Measurements from ENCODE around the gene PNPLA3.
A peak's percentile ranks its signal among the peaks of the same experiment; 100 is the strongest.

Gene PNPLA3

DNA sequence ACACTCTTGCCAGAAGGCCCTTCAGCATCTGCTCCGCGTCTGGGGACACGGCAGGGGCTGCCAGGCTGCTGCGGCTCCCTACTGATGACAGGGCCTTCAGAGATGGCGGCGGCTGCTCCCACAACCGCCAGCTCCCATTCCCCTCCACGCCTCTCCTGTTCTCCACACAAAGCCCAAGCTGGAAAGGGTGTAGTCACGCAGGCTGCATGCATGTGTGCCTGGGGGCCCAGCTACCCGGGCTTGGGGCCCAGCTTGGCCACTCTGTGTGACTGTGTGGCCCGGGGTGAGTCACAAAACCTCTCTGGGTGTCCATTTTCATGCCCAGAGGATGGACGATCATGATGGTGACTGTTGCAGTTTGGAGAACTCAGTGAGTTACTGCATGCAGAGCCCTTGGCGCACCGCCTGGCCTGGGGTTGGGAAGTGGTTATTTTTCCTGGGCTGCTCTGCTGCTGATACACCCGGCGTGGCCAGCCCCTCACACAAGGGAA, 68.8 kb downstream of the PNPLA3 start:
- no peak for DNase-seq (ENCODE audit: low read depth in 3 of 3)

DNA sequence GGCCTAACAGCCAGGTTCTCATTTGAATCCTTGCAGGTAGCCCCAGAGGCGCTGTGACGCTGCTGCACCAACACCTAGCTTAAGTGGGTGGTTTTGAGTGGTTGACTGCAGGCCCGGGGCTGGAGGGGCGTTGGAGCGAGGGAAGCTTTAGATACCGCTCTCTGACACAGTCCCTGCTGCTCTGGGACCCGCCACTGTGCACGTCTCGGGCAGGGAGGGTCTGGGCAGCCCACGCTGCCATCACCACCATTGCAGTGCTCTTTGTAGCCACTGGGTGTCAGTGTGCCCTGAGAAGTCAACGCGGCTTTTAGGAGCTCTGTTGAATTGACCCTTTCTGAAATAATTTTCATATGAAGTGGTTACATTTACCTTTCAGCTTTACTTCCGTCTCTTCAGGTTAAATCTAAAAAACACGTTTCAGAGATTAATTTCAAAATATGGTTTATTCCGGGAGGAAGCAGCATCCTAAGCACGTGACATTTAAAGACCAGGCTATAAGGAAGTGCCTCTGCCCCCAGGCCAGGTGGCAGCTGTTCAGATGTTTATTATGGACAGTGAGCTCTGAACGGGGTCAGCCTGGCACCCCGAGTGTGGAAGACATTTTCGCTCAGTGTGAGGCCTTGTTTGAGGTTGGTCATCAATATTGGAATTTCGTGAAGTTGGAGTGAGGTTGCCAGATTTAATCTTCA, 69.6 kb downstream of the PNPLA3 start:
- peak; percentile 18 to 41 (median 24) for DNase-seq (ENCODE audit: low read depth in 3 of 3)

DNA sequence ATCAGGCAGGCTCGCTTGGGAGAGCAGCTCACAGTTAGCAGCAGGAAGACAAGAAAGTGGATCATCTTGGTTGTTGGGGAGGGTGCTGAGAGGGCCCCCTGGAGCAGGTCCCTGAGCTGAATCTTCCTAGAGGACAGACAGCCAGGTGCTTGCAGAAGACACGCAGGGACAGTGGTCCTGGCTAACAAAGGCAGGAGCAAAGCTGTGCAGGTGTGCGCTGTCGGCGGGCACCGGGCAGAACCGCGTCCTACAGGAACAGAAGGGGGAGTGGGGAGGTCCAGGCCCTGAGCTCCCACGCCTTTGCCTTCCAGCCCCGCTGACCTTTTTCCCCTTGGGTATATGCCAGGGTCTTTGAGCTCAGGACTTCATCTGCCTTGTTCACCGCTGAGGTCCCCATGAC, 70.4 kb downstream of the PNPLA3 start:
- DNase-seq (ENCODE audit: low read depth in 3 of 3) = no peak

DNA sequence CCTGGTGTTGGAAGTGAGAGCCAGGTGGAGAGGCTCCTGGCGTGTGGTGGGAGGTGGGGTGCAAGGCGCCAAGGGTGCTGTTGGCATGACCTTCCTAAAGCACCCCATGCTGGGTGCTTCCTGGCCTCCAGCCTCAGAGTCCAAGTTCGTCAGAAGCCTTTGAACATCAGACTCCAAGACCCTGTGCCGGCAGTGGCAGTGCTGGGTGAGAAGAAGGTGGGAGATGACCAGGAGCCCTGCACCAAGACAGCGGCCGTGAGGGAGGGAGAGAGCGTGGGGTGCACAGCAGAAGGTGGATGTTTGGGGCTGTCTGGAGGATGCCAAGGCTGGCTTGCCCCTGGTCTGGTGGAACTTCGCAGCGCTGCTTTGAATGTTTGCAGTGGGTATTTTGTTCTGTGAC, 70.8 kb downstream of the PNPLA3 start:
- DNase-seq (ENCODE audit: low read depth in 3 of 3) = no peak

DNA sequence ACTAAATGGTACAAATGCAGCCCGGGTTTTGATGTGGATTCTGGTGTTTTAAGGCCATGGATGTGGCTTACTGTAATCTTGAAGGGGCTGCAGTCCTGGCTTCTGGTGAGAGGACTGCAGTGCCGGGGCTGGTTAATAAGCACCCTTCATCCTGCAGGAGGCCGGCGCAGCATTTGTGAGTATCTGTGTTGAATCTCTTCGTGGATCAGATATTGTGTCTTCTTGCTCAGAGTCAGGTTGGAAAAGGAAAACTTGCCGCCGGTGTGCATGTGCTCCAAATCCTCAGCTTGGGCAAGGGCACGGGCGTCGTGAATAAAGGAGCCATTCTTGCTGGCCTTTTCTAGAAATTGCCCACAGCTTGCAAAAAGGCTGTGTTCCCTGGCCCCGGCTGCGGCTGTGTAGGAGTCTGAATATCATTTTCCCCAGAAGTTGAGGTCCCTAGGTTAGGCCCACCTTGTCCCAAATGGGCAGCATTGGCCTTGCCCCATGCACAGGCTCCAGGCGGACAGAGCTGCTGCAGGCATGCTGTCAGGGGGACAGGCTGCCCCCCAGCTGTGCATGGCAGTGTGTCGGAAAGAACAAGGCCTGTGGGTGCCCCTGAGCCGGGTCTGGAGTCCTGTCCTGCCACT, 71.6 kb downstream of the PNPLA3 start:
- DNase-seq (ENCODE audit: low read depth in 3 of 3) = no peak

DNA sequence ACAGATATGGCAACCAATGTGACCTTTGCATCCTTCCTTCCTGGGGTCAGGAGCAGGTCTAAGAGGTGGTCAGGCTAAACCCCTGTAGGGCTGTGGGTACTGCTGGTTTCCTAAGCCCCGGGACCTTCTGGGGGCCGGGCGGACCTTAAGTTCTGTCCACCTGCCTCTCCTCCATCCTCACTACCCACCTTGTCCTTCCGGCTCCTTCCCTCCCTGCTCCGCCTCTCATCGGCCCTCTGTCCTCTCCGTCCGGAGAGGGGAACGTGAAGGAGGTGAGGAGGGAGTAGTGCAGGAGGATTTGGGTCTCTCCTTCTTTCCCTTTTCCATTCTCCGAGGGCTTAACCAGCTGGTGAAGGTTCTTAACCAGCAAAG, 72.2 kb downstream of the PNPLA3 start:
- DNase-seq (ENCODE audit: low read depth in 3 of 3) = no peak

DNA sequence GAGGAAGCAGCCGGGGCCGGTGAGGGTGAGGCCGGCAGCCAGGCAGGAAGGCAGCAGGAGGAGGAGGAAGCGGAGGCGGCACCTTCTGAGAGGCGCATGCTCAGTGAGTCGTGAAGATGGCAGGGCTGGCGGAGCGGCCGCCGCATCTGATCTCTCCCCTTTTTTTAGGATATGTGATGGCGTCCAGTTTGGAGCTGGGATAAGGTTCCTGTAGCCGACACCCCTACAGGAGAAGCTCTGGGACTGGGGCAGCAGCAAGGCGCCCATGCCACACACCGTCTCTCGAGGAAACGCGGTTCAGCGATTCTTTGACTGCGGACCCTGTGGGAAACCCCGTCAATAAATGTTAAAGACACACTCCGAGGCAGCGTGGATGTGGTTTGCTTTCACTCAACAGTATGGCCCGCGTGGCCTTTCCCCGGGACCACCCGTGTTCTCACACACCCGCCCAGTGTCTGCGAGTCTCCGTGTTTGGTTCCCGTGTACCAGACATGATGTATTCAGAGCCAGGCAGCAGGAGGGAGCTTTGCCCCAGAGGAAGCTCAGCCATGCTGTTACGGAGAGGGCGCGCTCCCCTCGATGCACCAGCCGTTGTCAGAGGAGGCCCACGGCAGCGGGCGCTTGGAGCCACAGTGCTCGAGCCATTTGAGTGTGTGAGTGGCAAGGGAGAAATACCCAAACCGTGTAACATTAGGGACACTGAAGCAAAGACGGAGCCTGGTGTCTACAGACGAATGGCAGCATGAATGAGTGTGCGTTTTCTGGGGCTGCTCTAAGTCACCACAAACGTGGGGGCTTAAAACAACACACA, 72.8 kb downstream of the PNPLA3 start:
- DNase-seq (ENCODE audit: low read depth in 3 of 3) = peak; percentile 36 to 56 (median 48)

DNA sequence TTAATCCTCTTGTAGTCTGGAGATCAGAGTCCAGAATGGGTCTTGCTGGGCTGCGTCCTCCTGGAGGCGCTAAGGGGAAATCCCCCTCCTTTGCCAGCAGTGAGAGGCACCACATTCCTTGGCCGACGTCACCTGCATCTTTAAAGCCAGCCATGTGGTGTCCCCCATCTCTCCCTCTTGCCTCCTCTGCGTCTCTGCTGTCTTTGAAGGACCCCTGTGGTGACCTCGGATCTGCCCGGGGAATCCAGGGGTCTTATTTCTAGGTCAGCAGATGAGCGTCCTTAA, 73.3 kb downstream of the PNPLA3 start:
- no peak for DNase-seq (ENCODE audit: low read depth in 3 of 3)
